Epithelial cell of proximal tubule (primary cell): ENCODE data around the gene SLC28A3. TPM values are rescaled to one million over a fixed set of nuclear protein-coding genes. Genes with fewer than 3 reads are reported as not detected.
"Not testable (repeated sequence)": the region's sequence is repeated elsewhere in the genome, so short reads cannot be mapped to it uniquely, and the experiment has no call there.

ENCODE experiments used
- DNase-seq: peaks from one replicate; pipeline ENCODE4 v3.0.0-alpha.2; 2011; ENCODE audit warnings: low read depth
- H3K4me3 ChIP-seq: 2 replicates; pipeline ENCODE4 v1.5.1; 2011; ENCODE audit warnings: low read depth, mild to moderate bottlenecking, low read length
- CTCF ChIP-seq: conservative IDR thresholded peaks from 2 replicates; pipeline ENCODE4 v1.5.1; 2012; ENCODE audit warnings: low read depth, mild to moderate bottlenecking, low read length
- total RNA-seq: library from RNA; depleted of rRNA; stranded (reverse); fragments of >200 nt; gene quantifications from 2 replicates; pipeline ENCODE4 v1.2.3, GENCODE V29; 2015

Gene SLC28A3
- total RNA-seq, 1 donor from 2014 or later: 0.06 TPM

- H3K4me3 ChIP-seq: no peak overlapping the region
- no peak for DNase-seq
- TF ChIP-seq CTCF: no peak
These were observed 28.0 kb upstream of the SLC28A3 start for GRCh38 chr9:84368601-84369000.

- not testable (repeated sequence) for DNase-seq, H3K4me3 ChIP-seq
These were observed 27.2 kb upstream of the SLC28A3 start for GRCh38 chr9:84367726-84368125.

- no peak overlapping the region for H3K4me3 ChIP-seq
- no peak for TF ChIP-seq CTCF
- no peak for DNase-seq
These were observed 26.1 kb upstream of the SLC28A3 start for GRCh38 chr9:84366683-84367082.

DNA sequence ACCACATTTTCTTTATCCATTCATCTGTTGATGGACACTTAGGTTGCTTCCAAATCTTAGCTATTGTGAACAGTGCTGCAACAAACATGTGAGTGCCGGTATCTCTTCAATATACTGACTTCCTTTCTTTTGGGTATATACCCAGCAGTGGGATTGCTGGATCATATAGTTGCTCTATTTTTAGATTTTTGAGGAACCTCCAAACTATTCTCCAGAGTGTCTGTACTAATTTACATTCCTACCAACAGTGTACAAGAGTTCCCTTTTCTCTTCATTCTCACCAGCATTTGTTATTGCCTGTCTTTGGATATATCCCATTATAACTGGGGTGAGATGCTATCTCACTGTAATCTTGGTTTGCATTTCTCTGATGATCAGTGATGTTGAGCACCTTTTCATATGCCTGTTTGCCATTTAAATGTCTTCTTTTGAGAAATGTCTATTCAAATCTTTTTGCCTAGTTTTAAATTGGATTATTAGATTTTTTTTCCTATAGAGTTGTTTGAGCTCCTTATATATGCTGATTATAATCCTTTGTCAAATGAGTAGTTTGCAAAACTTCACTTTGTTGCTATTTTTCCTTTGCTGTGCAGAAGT lies 24.4 kb upstream of the SLC28A3 start:
- DNase-seq: not testable (repeated sequence)

DNA sequence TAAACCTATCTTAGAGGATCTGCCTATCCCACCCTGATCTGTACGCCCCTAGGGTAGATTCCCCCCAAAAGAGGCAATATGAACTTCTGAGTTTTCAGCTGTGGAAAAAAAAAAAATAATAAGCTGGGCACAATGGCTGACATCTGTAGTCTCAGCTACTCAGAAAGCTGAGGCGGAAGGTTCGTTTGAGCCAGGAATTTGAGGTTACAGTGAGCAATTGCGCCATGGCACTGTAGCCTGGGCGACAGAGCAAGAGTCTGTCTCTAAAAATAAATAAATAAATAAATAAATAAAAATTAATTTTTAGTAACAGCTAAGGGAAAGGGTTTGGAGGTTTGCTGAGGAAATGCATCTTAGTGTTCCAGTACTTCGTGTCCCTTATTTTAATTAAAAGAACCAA lies 21.1 kb upstream of the SLC28A3 start:
- TF ChIP-seq CTCF: no peak
- no peak for DNase-seq
- H3K4me3 ChIP-seq: no peak overlapping the region

More for the DNA sequence above, 24.4 kb upstream of the SLC28A3 start:
- H3K4me3 ChIP-seq: not testable (repeated sequence)

- DNase-seq: peak; percentile 26
These were observed 16.7 kb upstream of the SLC28A3 start for GRCh38 chr9:84357275-84357674.

GRCh38 chr9:84354035-84354434 lies 13.5 kb upstream of the SLC28A3 start:
- no peak for DNase-seq
- TF ChIP-seq CTCF: no peak
- H3K4me3 ChIP-seq: no peak overlapping the region

More at GRCh38 chr9:84357275-84357674, 16.7 kb upstream of the SLC28A3 start:
- no peak overlapping the region for H3K4me3 ChIP-seq
- TF ChIP-seq CTCF: no peak

GRCh38 chr9:84349671-84350070 lies 9.1 kb upstream of the SLC28A3 start:
- no peak for TF ChIP-seq CTCF
- DNase-seq: no peak
- no peak overlapping the region for H3K4me3 ChIP-seq
